ENCODE data around the gene MPZL2. TPM values are rescaled to one million over a fixed set of nuclear protein-coding genes. Genes with fewer than 3 reads are reported as not detected.

MPZL2 gene
- total and polyA plus RNA-seq, 2 donors from 2014 or later, result 16.8 to 111 TPM

GRCh38 chr11:118214210-118214914 is 49.7 kb downstream of the MPZL2 start:
- intact Hi-C loops (cut with DNase I), result no loop called here
- Histone ChIP-seq H3K27me3 (ENCODE audit: control insufficient read depth, insufficient read depth, low read length) (no peaks in the 10 kb centered on the region), H3K27ac (ENCODE audit: low read depth in 2 of 2, low read length in 2 of 2) (no peak overlapping the region), H3K4me1 (ENCODE audit: control insufficient read depth in 2 of 3, insufficient read depth in 2 of 3, low read depth in 1 of 3, low read length in 3 of 3) (no peaks in the 10 kb centered on the region), H3K4me3 (ENCODE audit: low read length in 3 of 3) (no peak overlapping the region), H3K9ac (ENCODE audit: low read length in 3 of 3) (no peak overlapping the region), H3K36me3 (ENCODE audit: control insufficient read depth in 2 of 3, insufficient read depth in 3 of 3, low read length in 3 of 3) (no peaks in the 10 kb centered on the region), H3K9me3 (ENCODE audit: control insufficient read depth in 2 of 3, insufficient read depth in 1 of 3, low read length in 3 of 3) (no peaks in the 10 kb centered on the region)
- TF ChIP-seq CTCF (IDR thresholded peaks at IDR 0.05; ENCODE audit: borderline replicate concordance, extremely low read depth, insufficient read depth), result no peak
- no peak for FAIRE-seq
- DNase-seq, result peak in 1 of 5 donors; percentile 15

GRCh38 chr11:118213781-118214180 is 50.3 kb downstream of the MPZL2 start:
- DNase-seq (no peak), FAIRE-seq (no peak)
- H3K4me1 ChIP-seq (ENCODE audit: control insufficient read depth in 2 of 3, insufficient read depth in 2 of 3, low read depth in 1 of 3, low read length in 3 of 3), result no peaks in the 10 kb centered on the region
- no peak overlapping the region for H3K4me3 ChIP-seq (ENCODE audit: low read length in 3 of 3)
- H3K9ac ChIP-seq (ENCODE audit: low read length in 3 of 3), result no peak overlapping the region
- H3K36me3 ChIP-seq (ENCODE audit: control insufficient read depth in 2 of 3, insufficient read depth in 3 of 3, low read length in 3 of 3), result no peaks in the 10 kb centered on the region
- H3K9me3 ChIP-seq (ENCODE audit: control insufficient read depth in 2 of 3, insufficient read depth in 1 of 3, low read length in 3 of 3), result no peaks in the 10 kb centered on the region
- H3K27me3 ChIP-seq (ENCODE audit: control insufficient read depth, insufficient read depth, low read length), result no peaks in the 10 kb centered on the region
- H3K27ac ChIP-seq (ENCODE audit: low read depth in 2 of 2, low read length in 2 of 2), result no peak overlapping the region
- TF ChIP-seq CTCF (IDR thresholded peaks at IDR 0.05; ENCODE audit: borderline replicate concordance, extremely low read depth, insufficient read depth), result no peak
- intact Hi-C loops (cut with DNase I), result no loop called here

GRCh38 chr11:118213201-118213600 is 50.9 kb downstream of the MPZL2 start:
- no peaks in the 10 kb centered on the region for H3K9me3 ChIP-seq (ENCODE audit: control insufficient read depth in 2 of 3, insufficient read depth in 1 of 3, low read length in 3 of 3)
- H3K9ac ChIP-seq (ENCODE audit: low read length in 3 of 3), result no peak overlapping the region
- H3K4me3 ChIP-seq (ENCODE audit: low read length in 3 of 3), result no peak overlapping the region
- intact Hi-C loops (cut with DNase I), result no loop called here
- H3K4me1 ChIP-seq (ENCODE audit: control insufficient read depth in 2 of 3, insufficient read depth in 2 of 3, low read depth in 1 of 3, low read length in 3 of 3), result no peaks in the 10 kb centered on the region
- no peak overlapping the region for H3K27ac ChIP-seq (ENCODE audit: low read depth in 2 of 2, low read length in 2 of 2)
- no peaks in the 10 kb centered on the region for H3K36me3 ChIP-seq (ENCODE audit: control insufficient read depth in 2 of 3, insufficient read depth in 3 of 3, low read length in 3 of 3)
- no peak for TF ChIP-seq CTCF (IDR thresholded peaks at IDR 0.05; ENCODE audit: borderline replicate concordance, extremely low read depth, insufficient read depth)
- DNase-seq, result no peak
- no peak for FAIRE-seq
- no peaks in the 10 kb centered on the region for H3K27me3 ChIP-seq (ENCODE audit: control insufficient read depth, insufficient read depth, low read length)

- H3K27ac ChIP-seq (ENCODE audit: low read depth in 2 of 2, low read length in 2 of 2), result no peak overlapping the region
- H3K4me3 ChIP-seq (ENCODE audit: low read length in 3 of 3), result no peak overlapping the region
- no peaks in the 10 kb centered on the region for H3K36me3 ChIP-seq (ENCODE audit: control insufficient read depth in 2 of 3, insufficient read depth in 3 of 3, low read length in 3 of 3)
- FAIRE-seq, result no peak
- H3K4me1 ChIP-seq (ENCODE audit: control insufficient read depth in 2 of 3, insufficient read depth in 2 of 3, low read depth in 1 of 3, low read length in 3 of 3), result no peaks in the 10 kb centered on the region
- intact Hi-C loops (cut with DNase I), result no loop called here
- no peak for DNase-seq
- no peaks in the 10 kb centered on the region for H3K27me3 ChIP-seq (ENCODE audit: control insufficient read depth, insufficient read depth, low read length)
- no peaks in the 10 kb centered on the region for H3K9me3 ChIP-seq (ENCODE audit: control insufficient read depth in 2 of 3, insufficient read depth in 1 of 3, low read length in 3 of 3)
- no peak overlapping the region for H3K9ac ChIP-seq (ENCODE audit: low read length in 3 of 3)
- no peak for TF ChIP-seq CTCF (IDR thresholded peaks at IDR 0.05; ENCODE audit: borderline replicate concordance, extremely low read depth, insufficient read depth)
These were observed 51.3 kb downstream of the MPZL2 start for GRCh38 chr11:118212781-118213191.

Measured in kidney (tissue), 14 donors.